ENCODE measurements around the gene RRM1.

- TF ChIP-seq CTCF (IDR thresholded peaks at IDR 0.05; ENCODE audit: low read depth, low read length, missing input control) (peak; percentile 95), YY1 (IDR thresholded peaks at IDR 0.05) (peak; percentile 83), SP1 (IDR thresholded peaks at IDR 0.05) (no peak)
These were observed 21.8 kb upstream of the RRM1 start for GRCh38 chr11:4072668-4073285.
